SK-N-SH treated with all-trans-retinoic acid at 6 μM for 48 hours (cell line): ENCODE measurements around the gene AOPEP.

ENCODE experiments used
- ATAC-seq: fragments of 200-7000 bp; cut with Tn5 transposase; 3 replicates; pipeline ENCODE4 v1.9.1; 2020; ENCODE audit warnings: mild to moderate bottlenecking, moderate library complexity
- ARNTL ChIP-seq: fragments of 450-650 bp; formaldehyde crosslinking; IDR thresholded peaks from 2 replicates; pipeline ENCODE4 v1.5.0; 2020; ENCODE audit warnings: low read depth, mild to moderate bottlenecking, moderate library complexity, borderline replicate concordance
- CSDC2 ChIP-seq: fragments of 250-450 bp; sonication (Bioruptor Pico); IDR thresholded peaks from 2 replicates; pipeline ENCODE4 v1.5.0; 2020; ENCODE audit warnings: mild to moderate bottlenecking, moderate library complexity
- ESRRG ChIP-seq: fragments of 250-450 bp; sonication (Bioruptor Pico); IDR thresholded peaks from 2 replicates; pipeline ENCODE4 v1.6.1; 2021; ENCODE audit warnings: mild to moderate bottlenecking
- GLIS3 ChIP-seq: fragments of 250-450 bp; sonication (Bioruptor Pico); IDR thresholded peaks from 2 replicates; pipeline ENCODE4 v1.5.0; 2020; ENCODE audit warnings: mild to moderate bottlenecking, moderate library complexity
- ISL1 ChIP-seq: fragments of 250-450 bp; sonication (Bioruptor Pico); IDR thresholded peaks from 2 replicates; pipeline ENCODE4 v2.1.2; 2022; ENCODE audit warnings: mild to moderate bottlenecking, moderate library complexity
- PPARA ChIP-seq: fragments of 250-450 bp; sonication (Bioruptor Pico); IDR thresholded peaks from 2 replicates; pipeline ENCODE4 v1.5.0; 2020; ENCODE audit warnings: mild to moderate bottlenecking, borderline replicate concordance
- SNAI2 ChIP-seq: fragments of 250-450 bp; sonication (Bioruptor Pico); IDR thresholded peaks from 2 replicates; pipeline ENCODE4 v1.5.0; 2020; ENCODE audit warnings: mild to moderate bottlenecking, moderate library complexity
- TCF4 ChIP-seq: fragments of 250-450 bp; sonication (Bioruptor Pico); IDR thresholded peaks from 2 replicates; pipeline ENCODE4 v1.8.0; 2021; ENCODE audit warnings: mild to moderate bottlenecking, moderate library complexity, borderline replicate concordance
- TOX ChIP-seq: fragments of 250-450 bp; sonication (Bioruptor Pico); IDR thresholded peaks from 2 replicates; pipeline ENCODE4 v1.8.0; 2021; ENCODE audit warnings: mild to moderate bottlenecking, moderate library complexity, borderline replicate concordance
- ZC3H10 ChIP-seq: fragments of 250-450 bp; sonication (Bioruptor Pico); IDR thresholded peaks from 2 replicates; pipeline ENCODE4 v1.5.1; 2021; ENCODE audit warnings: mild to moderate bottlenecking, moderate library complexity
- ZFP3 ChIP-seq: fragments of 250-450 bp; sonication (Bioruptor Pico); IDR thresholded peaks from 2 replicates; pipeline ENCODE4 v1.5.0; 2020; ENCODE audit warnings: mild to moderate bottlenecking, moderate library complexity
- ZFP30 ChIP-seq: fragments of 450-650 bp; formaldehyde crosslinking; IDR thresholded peaks from 2 replicates; pipeline ENCODE4 v1.5.0; 2022; ENCODE audit warnings: mild to moderate bottlenecking, moderate library complexity
- ZNF565 ChIP-seq: fragments of 450-650 bp; formaldehyde crosslinking; conservative IDR thresholded peaks from 2 replicates; pipeline ENCODE4 v1.5.0; 2020; ENCODE audit warnings: low read depth, mild to moderate bottlenecking, moderate library complexity
- ZNF70 ChIP-seq: fragments of 450-650 bp; formaldehyde crosslinking; IDR thresholded peaks from 2 replicates; pipeline ENCODE4 v1.5.0; 2020; ENCODE audit warnings: mild to moderate bottlenecking, moderate library complexity
- TF ChIP-seq, protein P1 (sequence below): fragments of 250-450 bp; sonication (Bioruptor Pico); IDR thresholded peaks from 2 replicates; pipeline ENCODE4 v1.5.1; 2021; ENCODE audit warnings: mild to moderate bottlenecking, moderate library complexity
- TF ChIP-seq, protein P2 (sequence below): fragments of 250-450 bp; sonication (Bioruptor Pico); IDR thresholded peaks from 2 replicates; pipeline ENCODE4 v1.8.0; 2021; ENCODE audit warnings: low read depth, mild to moderate bottlenecking, moderate library complexity, borderline replicate concordance
- TF ChIP-seq, protein P3 (sequence below): fragments of 250-450 bp; sonication (Bioruptor Pico); IDR thresholded peaks from 2 replicates; pipeline ENCODE4 v1.5.0; 2020; ENCODE audit warnings: mild to moderate bottlenecking, moderate library complexity
- TF ChIP-seq, protein P4 (sequence below): fragments of 250-450 bp; sonication (Bioruptor Pico); IDR thresholded peaks from 2 replicates; pipeline ENCODE4 v1.5.1; 2020; ENCODE audit warnings: low read depth, mild to moderate bottlenecking, moderate library complexity

Gene AOPEP

DNA sequence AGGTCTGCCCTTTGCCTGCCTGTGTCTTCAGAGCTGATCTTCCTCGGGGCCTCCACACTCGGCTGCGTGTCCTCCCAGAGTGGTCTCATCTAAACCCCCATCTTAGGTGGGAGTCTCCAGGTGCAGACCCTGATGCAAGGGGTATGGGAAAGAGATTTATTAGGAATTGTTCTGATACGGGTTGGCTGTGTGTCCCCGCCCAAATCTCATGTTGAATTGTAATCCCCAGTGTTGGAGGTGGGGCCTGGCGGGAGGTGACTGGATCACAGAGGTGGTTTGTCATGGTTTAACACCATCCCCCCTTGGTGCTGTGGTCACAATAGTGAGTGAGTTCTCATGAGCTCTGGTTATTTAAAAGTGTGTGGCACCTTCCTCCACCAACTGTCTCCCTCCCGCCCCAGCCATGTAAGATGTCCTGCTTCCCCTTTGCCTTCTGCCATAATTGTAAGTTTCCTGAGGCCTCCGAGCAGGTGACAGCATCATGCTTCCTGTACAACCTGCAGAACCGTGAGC, 208.4 kb downstream of the AOPEP start:
- no peak for ATAC-seq
- TF ChIP-seq ESRRG (CRISPR knock-in tag) (no peak), GLIS3 (CRISPR knock-in tag) (no peak), ZFP3 (no peak), ARNTL (CRISPR knock-in tag) (no peak)
- TF ChIP-seq, protein P1, sequence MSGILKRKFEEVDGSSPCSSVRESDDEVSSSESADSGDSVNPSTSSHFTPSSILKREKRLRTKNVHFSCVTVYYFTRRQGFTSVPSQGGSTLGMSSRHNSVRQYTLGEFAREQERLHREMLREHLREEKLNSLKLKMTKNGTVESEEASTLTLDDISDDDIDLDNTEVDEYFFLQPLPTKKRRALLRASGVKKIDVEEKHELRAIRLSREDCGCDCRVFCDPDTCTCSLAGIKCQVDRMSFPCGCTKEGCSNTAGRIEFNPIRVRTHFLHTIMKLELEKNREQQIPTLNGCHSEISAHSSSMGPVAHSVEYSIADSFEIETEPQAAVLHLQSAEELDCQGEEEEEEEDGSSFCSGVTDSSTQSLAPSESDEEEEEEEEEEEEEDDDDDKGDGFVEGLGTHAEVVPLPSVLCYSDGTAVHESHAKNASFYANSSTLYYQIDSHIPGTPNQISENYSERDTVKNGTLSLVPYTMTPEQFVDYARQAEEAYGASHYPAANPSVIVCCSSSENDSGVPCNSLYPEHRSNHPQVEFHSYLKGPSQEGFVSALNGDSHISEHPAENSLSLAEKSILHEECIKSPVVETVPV, result no peak
- TF ChIP-seq, protein P2, sequence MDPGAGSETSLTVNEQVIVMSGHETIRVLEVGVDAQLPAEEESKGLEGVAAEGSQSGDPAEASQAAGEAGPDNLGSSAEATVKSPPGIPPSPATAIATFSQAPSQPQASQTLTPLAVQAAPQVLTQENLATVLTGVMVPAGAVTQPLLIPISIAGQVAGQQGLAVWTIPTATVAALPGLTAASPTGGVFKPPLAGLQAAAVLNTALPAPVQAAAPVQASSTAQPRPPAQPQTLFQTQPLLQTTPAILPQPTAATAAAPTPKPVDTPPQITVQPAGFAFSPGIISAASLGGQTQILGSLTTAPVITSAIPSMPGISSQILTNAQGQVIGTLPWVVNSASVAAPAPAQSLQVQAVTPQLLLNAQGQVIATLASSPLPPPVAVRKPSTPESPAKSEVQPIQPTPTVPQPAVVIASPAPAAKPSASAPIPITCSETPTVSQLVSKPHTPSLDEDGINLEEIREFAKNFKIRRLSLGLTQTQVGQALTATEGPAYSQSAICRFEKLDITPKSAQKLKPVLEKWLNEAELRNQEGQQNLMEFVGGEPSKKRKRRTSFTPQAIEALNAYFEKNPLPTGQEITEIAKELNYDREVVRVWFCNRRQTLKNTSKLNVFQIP, result no peak
- TF ChIP-seq, protein P3, sequence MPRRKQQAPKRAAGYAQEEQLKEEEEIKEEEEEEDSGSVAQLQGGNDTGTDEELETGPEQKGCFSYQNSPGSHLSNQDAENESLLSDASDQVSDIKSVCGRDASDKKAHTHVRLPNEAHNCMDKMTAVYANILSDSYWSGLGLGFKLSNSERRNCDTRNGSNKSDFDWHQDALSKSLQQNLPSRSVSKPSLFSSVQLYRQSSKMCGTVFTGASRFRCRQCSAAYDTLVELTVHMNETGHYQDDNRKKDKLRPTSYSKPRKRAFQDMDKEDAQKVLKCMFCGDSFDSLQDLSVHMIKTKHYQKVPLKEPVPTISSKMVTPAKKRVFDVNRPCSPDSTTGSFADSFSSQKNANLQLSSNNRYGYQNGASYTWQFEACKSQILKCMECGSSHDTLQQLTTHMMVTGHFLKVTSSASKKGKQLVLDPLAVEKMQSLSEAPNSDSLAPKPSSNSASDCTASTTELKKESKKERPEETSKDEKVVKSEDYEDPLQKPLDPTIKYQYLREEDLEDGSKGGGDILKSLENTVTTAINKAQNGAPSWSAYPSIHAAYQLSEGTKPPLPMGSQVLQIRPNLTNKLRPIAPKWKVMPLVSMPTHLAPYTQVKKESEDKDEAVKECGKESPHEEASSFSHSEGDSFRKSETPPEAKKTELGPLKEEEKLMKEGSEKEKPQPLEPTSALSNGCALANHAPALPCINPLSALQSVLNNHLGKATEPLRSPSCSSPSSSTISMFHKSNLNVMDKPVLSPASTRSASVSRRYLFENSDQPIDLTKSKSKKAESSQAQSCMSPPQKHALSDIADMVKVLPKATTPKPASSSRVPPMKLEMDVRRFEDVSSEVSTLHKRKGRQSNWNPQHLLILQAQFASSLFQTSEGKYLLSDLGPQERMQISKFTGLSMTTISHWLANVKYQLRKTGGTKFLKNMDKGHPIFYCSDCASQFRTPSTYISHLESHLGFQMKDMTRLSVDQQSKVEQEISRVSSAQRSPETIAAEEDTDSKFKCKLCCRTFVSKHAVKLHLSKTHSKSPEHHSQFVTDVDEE (CRISPR knock-in tag), result no peak
- TF ChIP-seq, protein P4, sequence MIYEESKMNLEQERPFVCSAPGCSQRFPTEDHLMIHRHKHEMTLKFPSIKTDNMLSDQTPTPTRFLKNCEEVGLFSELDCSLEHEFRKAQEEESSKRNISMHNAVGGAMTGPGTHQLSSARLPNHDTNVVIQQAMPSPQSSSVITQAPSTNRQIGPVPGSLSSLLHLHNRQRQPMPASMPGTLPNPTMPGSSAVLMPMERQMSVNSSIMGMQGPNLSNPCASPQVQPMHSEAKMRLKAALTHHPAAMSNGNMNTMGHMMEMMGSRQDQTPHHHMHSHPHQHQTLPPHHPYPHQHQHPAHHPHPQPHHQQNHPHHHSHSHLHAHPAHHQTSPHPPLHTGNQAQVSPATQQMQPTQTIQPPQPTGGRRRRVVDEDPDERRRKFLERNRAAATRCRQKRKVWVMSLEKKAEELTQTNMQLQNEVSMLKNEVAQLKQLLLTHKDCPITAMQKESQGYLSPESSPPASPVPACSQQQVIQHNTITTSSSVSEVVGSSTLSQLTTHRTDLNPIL (CRISPR knock-in tag), result no peak

DNA sequence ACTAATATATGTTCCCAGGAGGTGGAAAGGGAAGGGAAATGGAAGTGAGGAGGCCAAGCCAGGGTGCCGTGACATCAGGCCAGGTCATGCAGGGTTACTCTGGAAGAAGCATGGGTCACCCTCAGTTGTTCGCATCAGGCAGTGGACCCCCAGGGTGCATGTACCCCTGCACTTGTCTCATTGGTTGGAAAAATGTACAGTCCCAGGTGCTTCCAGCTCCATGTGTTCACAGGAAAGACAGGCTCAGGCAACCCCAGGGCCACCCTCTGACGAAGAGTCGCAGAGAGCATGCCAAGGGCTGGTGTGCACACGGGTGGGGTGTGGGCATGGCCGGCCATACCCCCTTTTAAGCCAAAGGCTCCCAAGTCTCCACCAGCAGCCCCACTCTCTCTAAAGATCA, 208.9 kb downstream of the AOPEP start:
- ATAC-seq, result no peak
- TF ChIP-seq ZNF565 (CRISPR knock-in tag), result no peak
- TF ChIP-seq, protein P3 (CRISPR knock-in tag), result no peak
- TF ChIP-seq, protein P2, result no peak
- TF ChIP-seq ZNF70 (CRISPR knock-in tag), result no peak
- TF ChIP-seq ZC3H10 (CRISPR knock-in tag), result no peak
- no peak for TF ChIP-seq TCF4
- no peak for TF ChIP-seq ZFP30
- TF ChIP-seq SNAI2 (CRISPR knock-in tag), result no peak
- TF ChIP-seq, protein P4 (CRISPR knock-in tag), result no peak
- no peak for TF ChIP-seq GLIS3 (CRISPR knock-in tag)
- no peak for TF ChIP-seq ISL1 (CRISPR knock-in tag)

DNA sequence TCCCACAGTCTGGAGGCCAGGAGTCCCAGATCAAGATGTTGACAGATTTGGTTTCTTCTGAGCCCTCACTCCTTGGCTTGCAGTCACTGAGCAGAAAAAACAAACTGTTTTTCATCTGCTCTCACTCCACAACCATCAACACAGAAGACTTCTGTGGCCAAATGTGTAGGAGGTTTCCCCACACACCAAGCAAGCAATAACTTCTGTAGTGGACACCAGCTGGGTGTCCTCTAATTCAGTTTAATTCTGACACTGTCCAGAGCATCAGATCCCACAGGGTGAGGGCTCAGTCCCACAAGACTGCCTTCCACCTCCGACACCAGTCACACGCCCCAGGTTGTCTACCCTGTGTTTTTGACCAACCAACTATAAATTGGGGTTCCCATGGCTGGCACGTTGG, 209.9 kb downstream of the AOPEP start:
- no peak for TF ChIP-seq ESRRG (CRISPR knock-in tag)
- TF ChIP-seq SNAI2 (CRISPR knock-in tag), result no peak
- no peak for TF ChIP-seq ISL1 (CRISPR knock-in tag)
- TF ChIP-seq PPARA (CRISPR knock-in tag), result no peak
- TF ChIP-seq ARNTL (CRISPR knock-in tag), result no peak
- no peak for TF ChIP-seq ZFP3
- TF ChIP-seq ZC3H10 (CRISPR knock-in tag), result no peak
- TF ChIP-seq ZNF565 (CRISPR knock-in tag), result no peak
- TF ChIP-seq TOX (CRISPR knock-in tag), result no peak
- no peak for TF ChIP-seq CSDC2 (CRISPR knock-in tag)
- no peak for TF ChIP-seq GLIS3 (CRISPR knock-in tag)
- no peak for TF ChIP-seq ZNF70 (CRISPR knock-in tag)
- no peak for ATAC-seq
